Panc1 (cell line): ENCODE data around the gene ASTE1. TPM values are rescaled to one million over a fixed set of nuclear protein-coding genes. Genes with fewer than 3 reads are reported as not detected.

ENCODE experiments used
- ATAC-seq: fragments of 200-7000 bp; cut with Tn5 transposase; 2 replicates; pipeline ENCODE4 v1.9.1; 2020; ENCODE audit warnings: mild to moderate bottlenecking, moderate library complexity
- BruUV-seq: library from RNA; stranded (reverse); fragments of 400-500 nt; replicated peaks from 2 replicates; lab custom pipeline; 2021; lab: Mats Ljungman, UMichigan
- CTCF ChIA-PET: fragments of 300-600 bp; sonication (Branson Sonifier 250); formaldehyde crosslinking; loops from one replicate; lab custom pipeline; 2022; ENCODE audit warnings: antibody characterized with exemption; lab: Charles Lee
- POLR2A ChIA-PET: fragments of 300-600 bp; sonication (Branson Sonifier 250); formaldehyde crosslinking; loops from one replicate; lab custom pipeline; 2022; ENCODE audit warnings: antibody characterized with exemption; lab: Charles Lee
- DNase-seq: peaks from one replicate; pipeline ENCODE4 v3.0.0-alpha.2; 2010; ENCODE audit warnings: low read depth, low spot score
- H3K27ac ChIP-seq: 2 replicates; pipeline ENCODE4 v1.5.1; 2011; ENCODE audit warnings: mild to moderate bottlenecking, low read length, inconsistent platforms
- H3K27me3 ChIP-seq: fragments of 200-500 bp; sonication (Bioruptor generic); 2 replicates; pipeline ENCODE4 v1.6.0; 2014; ENCODE audit warnings: low read length, inconsistent platforms; ENCODE audit not compliant: control insufficient read depth, insufficient read depth
- H3K36me3 ChIP-seq: fragments of 200-500 bp; sonication (Bioruptor generic); 2 replicates; pipeline ENCODE4 v1.5.1; 2014; ENCODE audit warnings: inconsistent platforms, mild to moderate bottlenecking, low read length, moderate library complexity; ENCODE audit not compliant: control insufficient read depth, insufficient read depth
- H3K4me1 ChIP-seq: 2 replicates; pipeline ENCODE4 v1.5.1; 2011; ENCODE audit warnings: inconsistent platforms, mild to moderate bottlenecking, low read length, moderate library complexity; ENCODE audit not compliant: control insufficient read depth, insufficient read depth
- H3K4me3 ChIP-seq, 2 experiments: 2 replicates each; pipeline ENCODE4 v1.5.1; 2011 to 2012; ENCODE audit warnings: low read depth in 2 of 2, low read length in 2 of 2, mild to moderate bottlenecking in 2 of 2, inconsistent platforms in 1 of 2, moderate library complexity in 1 of 2
- H3K9me3 ChIP-seq: fragments of 200-500 bp; sonication (Bioruptor generic); 2 replicates; pipeline ENCODE4 v1.5.1; 2014; ENCODE audit warnings: low read depth, mild to moderate bottlenecking, inconsistent platforms, low read length, moderate library complexity; ENCODE audit not compliant: control insufficient read depth, insufficient read depth
- CTCF ChIP-seq: fragments of 450-650 bp; IDR thresholded peaks from 2 replicates; pipeline ENCODE4 v1.5.1; 2017; ENCODE audit warnings: mild to moderate bottlenecking
- POLR2AphosphoS5 ChIP-seq: IDR thresholded peaks from 2 replicates; pipeline ENCODE4 v1.6.1; 2012; ENCODE audit warnings: mild to moderate bottlenecking, low read depth, low read length, moderate library complexity
- REST ChIP-seq, 2 experiments: IDR thresholded peaks; 2 replicates each; pipeline ENCODE4 v1.6.1; 2011 to 2012; ENCODE audit warnings: low read depth in 2 of 2, control low read depth in 1 of 2, low read length in 1 of 2, mild to moderate bottlenecking in 1 of 2, moderate library complexity in 1 of 2; ENCODE audit not compliant: insufficient read depth in 1 of 2
- SIN3A ChIP-seq: IDR thresholded peaks from 2 replicates; pipeline ENCODE4 v1.6.1; 2012; ENCODE audit warnings: low read depth, mild to moderate bottlenecking, low read length, moderate library complexity, borderline replicate concordance; ENCODE audit not compliant: insufficient read depth
- TCF7L2 ChIP-seq: IDR thresholded peaks from 2 replicates; pipeline ENCODE4 v1.6.1; 2011; ENCODE audit warnings: mild to moderate bottlenecking, low read depth, low read length, inconsistent platforms
- in situ Hi-C: cut with HindIII; loops from 2 replicates; pipeline ENCODE4 v1.10.0; 2016; ENCODE audit warnings: low sequenced_read_pairs, low pct_unique_long_range_greater_than_20kb
- intact Hi-C: fragments of 100-400 bp; cut with micrococcal nuclease; formaldehyde crosslinking; loops from one replicate; pipeline ENCODE4 v1.10.0; 2022; ENCODE audit not compliant: unreplicated experiment
- total RNA-seq: library from RNA; stranded (reverse); gene quantifications from one replicate; pipeline ENCODE4 v1.2.1, GENCODE V29; 2021; ENCODE audit not compliant: unreplicated experiment

The ASTE1 gene
- total RNA-seq, 1 experiment from 2014 or later = 7.4 TPM

- ChIA-PET POLR2A (interaction anchor here (0.5 kb wide), 1 partner anchor 429 kb away, joined by 6 read pairs; no protein-coding TSS in a partner anchor), CTCF (no interaction called here)
- Histone ChIP-seq H3K4me3 (no peak overlapping the region), H3K27me3 (no peaks in the 10 kb centered on the region), H3K4me1 (no peaks in the 10 kb centered on the region), H3K9me3 (no peaks in the 10 kb centered on the region), H3K27ac (no peak overlapping the region), H3K36me3 (no peaks in the 10 kb centered on the region)
- peak; percentile 50 for DNase-seq
- BruUV-seq = no TSS peak
- ATAC-seq = peak; percentile 90
- intact Hi-C loops = loop anchor here (5.0 to 10.0 kb wide), 3 partner anchors 331 to 994 kb away; no protein-coding TSS in a partner anchor
- TF ChIP-seq CTCF (peak; percentile 71; the same call in 1 of the 2 replicates), POLR2AphosphoS5 (no peak)
- in situ Hi-C loops = no loop called here
These were observed 7.0 kb upstream of the ASTE1 start for GRCh38 chr3:131033480-131034080.

- no peaks in the 10 kb centered on the region for H3K9me3 ChIP-seq
- H3K4me1 ChIP-seq = peaks cover 8% of the 10 kb centered on the region
- in situ Hi-C loops (no loop called here), intact Hi-C loops (loop anchor here (5.0 to 10.0 kb wide), 3 partner anchors 333 to 996 kb away; no protein-coding TSS in a partner anchor)
- no peaks in the 10 kb centered on the region for H3K27me3 ChIP-seq
- no peak for DNase-seq
- TF ChIP-seq REST (IDR thresholded peaks at IDR 0.05; ENCODE audit: insufficient read depth in 1 of 2, low read depth in 2 of 2, low read length in 1 of 2) (no peak), POLR2AphosphoS5 (no peak), CTCF (no peak), SIN3A (no peak), TCF7L2 (no peak)
- BruUV-seq = no TSS peak
- CTCF ChIA-PET = interaction anchor here (0.6 kb wide), 1 partner anchor 418 kb away, joined by 5 read pairs; no protein-coding TSS in a partner anchor
- no peak for ATAC-seq
- H3K27ac ChIP-seq = no peak overlapping the region
- POLR2A ChIA-PET = no interaction called here
- H3K36me3 ChIP-seq = no peaks in the 10 kb centered on the region
- H3K4me3 ChIP-seq = no peak overlapping the region
These were observed 5.0 kb upstream of the ASTE1 start for GRCh38 chr3:131031660-131032059.
